H1 (cell line): ENCODE measurements around the gene EEF1A2. TPM values are rescaled to one million over a fixed set of nuclear protein-coding genes. Genes with fewer than 3 reads are reported as not detected.

Experiments
- CTCF ChIA-PET: fragments of 300-600 bp; sonication (Branson Sonifier 250); formaldehyde crosslinking; loops from one replicate; lab custom pipeline; 2021; ENCODE audit not compliant: partially characterized antibody; lab: Charles Lee
- POLR2A ChIA-PET: fragments of 300-600 bp; sonication (Branson Sonifier 250); formaldehyde crosslinking; loops from one replicate; lab custom pipeline; 2021; ENCODE audit warnings: inconsistent platforms; ENCODE audit not compliant: partially characterized antibody; lab: Charles Lee
- DNase-seq, 2 experiments: peaks; one replicate each; pipeline versions ENCODE4 v3.0.0 to v3.0.0-alpha.2; 2010 to 2022; ENCODE audit warnings: low spot score in 2 of 2, low read depth in 1 of 2, mixed read lengths in 1 of 2
- FAIRE-seq: peaks from 2 replicates; lab custom pipeline; 2011; peaks lifted over from hg19 to GRCh38; lab: Jason Lieb, UNC
- H2AFZ ChIP-seq: 2 replicates; pipeline ENCODE4 v1.8.1; 2012; ENCODE audit warnings: low read length, inconsistent platforms
- H2AK5ac ChIP-seq: 2 replicates; pipeline ENCODE4 v1.6.1; 2013; ENCODE audit warnings: low read depth, low read length
- H2BK120ac ChIP-seq: replicated peaks from 2 replicates; pipeline ENCODE3; 2013; ENCODE audit warnings: low read depth, low read length, inconsistent platforms
- H2BK12ac ChIP-seq: 2 replicates; pipeline ENCODE4 v1.6.1; 2013; ENCODE audit warnings: low read depth, low read length
- H2BK15ac ChIP-seq: 2 replicates; pipeline ENCODE4 v1.6.1; 2013; ENCODE audit warnings: low read length
- H2BK20ac ChIP-seq: 2 replicates; pipeline ENCODE4 v1.6.1; 2013; ENCODE audit warnings: low read length
- H2BK5ac ChIP-seq: 2 replicates; pipeline ENCODE4 v1.6.1; 2013; ENCODE audit warnings: low read depth, low read length
- H3K14ac ChIP-seq: 2 replicates; pipeline ENCODE4 v1.6.1; 2013; ENCODE audit warnings: inconsistent platforms; ENCODE audit not compliant: insufficient read length
- H3K18ac ChIP-seq: 2 replicates; pipeline ENCODE4 v1.6.1; 2013; ENCODE audit warnings: low read length; ENCODE audit errors: extremely low read depth
- H3K23ac ChIP-seq: 2 replicates; pipeline ENCODE4 v1.6.1; 2013; ENCODE audit warnings: inconsistent platforms; ENCODE audit not compliant: insufficient read length
- H3K23me2 ChIP-seq: 2 replicates; pipeline ENCODE4 v1.6.1; 2013; ENCODE audit warnings: low read depth, low read length
- H3K27ac ChIP-seq: 2 replicates; pipeline ENCODE4 v1.6.1; 2011; ENCODE audit warnings: low read depth, low read length, inconsistent platforms
- H3K27me3 ChIP-seq, 4 experiments: replicated peaks in 1 of 4; 1 replicate in 1 of 4; 2 replicates in 3 of 4; pipeline versions ENCODE4 v1.6.1 to v1.8.1; 2011 to 2013; ENCODE audit warnings: low read length in 3 of 4, mild to moderate bottlenecking in 3 of 4, inconsistent platforms in 2 of 4, mixed read lengths in 2 of 4, moderate library complexity in 1 of 4; ENCODE audit not compliant: control insufficient read depth in 3 of 4, insufficient read depth in 3 of 4; ENCODE audit errors: extremely low read depth in 1 of 4
- H3K36me3 ChIP-seq, 4 experiments: 2 replicates each; pipeline versions ENCODE4 v1.6.1 to v1.8.1; 2011 to 2013; ENCODE audit warnings: mild to moderate bottlenecking in 4 of 4, low read length in 3 of 4, moderate library complexity in 2 of 4, control low read depth in 1 of 4, inconsistent platforms in 1 of 4; ENCODE audit not compliant: insufficient read depth in 4 of 4, control insufficient read depth in 2 of 4
- H3K4ac ChIP-seq: replicated peaks from 2 replicates; pipeline ENCODE3; 2013; ENCODE audit warnings: low read length, low read depth, mixed read lengths, inconsistent platforms; ENCODE audit not compliant: insufficient read length
- H3K4me1 ChIP-seq, 4 experiments: replicated peaks in 1 of 4; 1 replicate in 1 of 4; 2 replicates in 3 of 4; pipeline versions ENCODE4 v1.6.1 to v1.8.1; 2011 to 2013; ENCODE audit warnings: low read length in 3 of 4, inconsistent platforms in 2 of 4, mixed read lengths in 1 of 4; ENCODE audit not compliant: insufficient read depth in 4 of 4, control insufficient read depth in 3 of 4
- H3K4me2 ChIP-seq, 2 experiments: 2 replicates each; pipeline versions ENCODE4 v1.6.1 to v1.8.1; 2011 to 2013; ENCODE audit warnings: low read depth in 2 of 2, low read length in 2 of 2, control low read depth in 1 of 2, inconsistent platforms in 1 of 2, mild to moderate bottlenecking in 1 of 2; ENCODE audit not compliant: insufficient read depth in 1 of 2
- H3K4me3 ChIP-seq, 4 experiments: fragments of 200-600, 300-600 bp in 1 of 4; sonication (generic), shearing (Covaris generic), sonication (Bioruptor Twin) in 1 of 4; 2 replicates each; pipeline versions ENCODE4 v1.5.1 to v1.8.1; 2011 to 2016; ENCODE audit warnings: low read length in 4 of 4, low read depth in 3 of 4, control low read depth in 2 of 4, inconsistent platforms in 2 of 4, mild to moderate bottlenecking in 2 of 4, mixed read lengths in 1 of 4, moderate library complexity in 1 of 4; ENCODE audit not compliant: insufficient read depth in 2 of 4; ENCODE audit errors: extremely low read depth in 1 of 4
- H3K56ac ChIP-seq: replicated peaks from 2 replicates; pipeline ENCODE3; 2013; ENCODE audit warnings: low read depth, mild to moderate bottlenecking, mixed read lengths, low read length, inconsistent platforms; ENCODE audit not compliant: insufficient read length
- H3K79me1 ChIP-seq: 2 replicates; pipeline ENCODE4 v1.6.1; 2013; ENCODE audit warnings: low read depth, low read length, control low read depth
- H3K79me2 ChIP-seq, 2 experiments: 2 replicates each; pipeline versions ENCODE4 v1.6.1 to v1.8.1; 2012 to 2013; ENCODE audit warnings: low read length in 2 of 2, mild to moderate bottlenecking in 2 of 2, inconsistent platforms in 1 of 2; ENCODE audit not compliant: insufficient read depth in 2 of 2, control insufficient read depth in 1 of 2
- H3K9ac ChIP-seq, 4 experiments: replicated peaks in 1 of 4; 1 replicate in 1 of 4; 2 replicates in 3 of 4; pipeline versions ENCODE4 v1.6.1 to v1.8.1; 2011 to 2013; ENCODE audit warnings: low read depth in 3 of 4, low read length in 3 of 4, control low read depth in 2 of 4, mild to moderate bottlenecking in 2 of 4, moderate library complexity in 2 of 4, inconsistent platforms in 1 of 4; ENCODE audit errors: extremely low read depth in 1 of 4
- H3K9me3 ChIP-seq, 2 experiments: 2 replicates each; pipeline versions ENCODE4 v1.6.1 to v1.8.1; 2012 to 2013; ENCODE audit warnings: mild to moderate bottlenecking in 2 of 2, moderate library complexity in 2 of 2, control low read depth in 1 of 2, inconsistent platforms in 1 of 2, low read depth in 1 of 2, low read length in 1 of 2, mixed read lengths in 1 of 2; ENCODE audit not compliant: insufficient read depth in 2 of 2
- H4K20me1 ChIP-seq, 2 experiments: replicated peaks in 1 of 2; 2 replicates each; pipeline versions ENCODE3 to v1.8.1; 2011 to 2013; ENCODE audit warnings: inconsistent platforms in 2 of 2, low read length in 2 of 2, mild to moderate bottlenecking in 1 of 2; ENCODE audit not compliant: insufficient read depth in 2 of 2, control insufficient read depth in 1 of 2
- H4K5ac ChIP-seq: 2 replicates; pipeline ENCODE4 v1.6.1; 2013; ENCODE audit warnings: low read length, low read depth, mixed read lengths, inconsistent platforms; ENCODE audit not compliant: insufficient read length
- H4K8ac ChIP-seq: 2 replicates; pipeline ENCODE4 v1.8.0; 2013; ENCODE audit warnings: mild to moderate bottlenecking, moderate library complexity, low read length, inconsistent platforms; ENCODE audit not compliant: insufficient read depth; ENCODE audit errors: extremely low read depth
- H4K91ac ChIP-seq: replicated peaks from 2 replicates; pipeline ENCODE3; 2013; ENCODE audit warnings: low read length, mixed read lengths, inconsistent platforms; ENCODE audit not compliant: insufficient read length
- KDM1A ChIP-seq: fragments of 200-600, 300-600 bp; sonication (generic); IDR thresholded peaks from 2 replicates; pipeline ENCODE4 v1.7.1; 2016; ENCODE audit warnings: mild to moderate bottlenecking, low read length, borderline replicate concordance
- WGBS, 2 experiments: shearing (Covaris generic) in 1 of 2; methylation state at CpG; one replicate each; pipeline versions ENCODE4 v1.1.6 to v1.1.7; 2013 to 2015; ENCODE audit warnings: low lambda C conversion rate in 2 of 2, mixed read lengths in 2 of 2, inconsistent platforms in 1 of 2, low coverage in 1 of 2, missing lambda C conversion rate in 1 of 2; ENCODE audit not compliant: insufficient replicate concordance in 2 of 2, insufficient coverage in 1 of 2, insufficient read length in 1 of 2; ENCODE audit errors: extremely low coverage in 1 of 2, missing lambda C conversion rate in 1 of 2; 5-methylcytosine and 5-hydroxymethylcytosine counted together
- polyA plus RNA-seq, 7 experiments: library from polyadenylated mRNA; depleted of rRNA in 3 of 7; stranded (reverse) in 5 of 7; unstranded in 2 of 7; fragments of >200 nt in 5 of 7; fragments of 200-250 nt in 2 of 7; gene quantifications; 1 replicate in 5 of 7; 2 replicates in 1 of 7; 4 replicates in 1 of 7; pipeline versions ENCODE4 v1.2.1 to v1.2.3, GENCODE V29; 2011 to 2013; ENCODE audit warnings: missing spikeins in 2 of 7, mixed read lengths in 2 of 7
- total RNA-seq: library from RNA; stranded (reverse); fragmentation: NEBNext Ultra II Directional; extraction: Animal tissue kit (Norgen Biotek cat#: 25700); gene quantifications from 2 replicates; pipeline ENCODE4 v1.2.1, GENCODE V29; 2021

The EEF1A2 gene
- total and polyA plus RNA-seq, 2 of the 8 experiments (the other 6 are each of a cell fraction or from before 2014, with no cell fraction given) = 7.4 to 25.8 TPM

DNA sequence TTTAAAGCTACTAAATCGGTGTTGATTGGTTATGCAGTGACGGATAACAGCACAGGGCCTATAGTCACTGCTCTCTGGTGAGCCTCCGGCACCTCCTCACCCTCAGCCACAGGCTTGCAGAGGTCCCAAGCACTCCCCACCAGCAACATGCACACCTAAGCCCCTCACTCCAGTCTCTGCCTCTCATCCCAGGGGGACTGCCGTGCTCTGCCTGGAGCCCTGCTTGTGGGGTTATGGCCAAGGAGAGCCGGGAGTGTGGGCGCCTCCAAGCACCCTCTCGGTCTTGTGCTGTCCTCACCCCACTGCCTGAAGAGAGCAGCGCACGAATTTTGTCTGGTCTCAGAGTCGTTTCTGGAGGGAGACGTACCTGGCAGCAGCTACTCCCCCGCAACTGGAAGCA is 6.8 kb upstream of the EEF1A2 start:
- Histone ChIP-seq H2BK120ac (no peak overlapping the region), H3K79me1 (no peaks in the 10 kb centered on the region), H4K8ac (no peak overlapping the region), H3K4me2 (no peak overlapping the region), H3K56ac (no peak overlapping the region), H3K27ac (no peak overlapping the region), H4K20me1 (peaks cover 0 to 1% of the 10 kb centered on the region in 2 experiments), H3K4ac (no peak overlapping the region), H3K36me3 (no peaks in the 10 kb centered on the region), H4K5ac (no peak overlapping the region), H2AK5ac (no peak overlapping the region), H3K9me3 (peaks cover 0 to 6% of the 10 kb centered on the region in 2 experiments; a peak in 2 of 4 replicates), H3K23ac (no peak overlapping the region), H3K9ac (no peak overlapping the region), H3K4me3 (no peak overlapping the region), H4K91ac (no peak overlapping the region), H2BK5ac (no peak overlapping the region), H2BK20ac (no peak overlapping the region), H3K23me2 (no peaks in the 10 kb centered on the region), H3K14ac (no peak overlapping the region), H2BK15ac (no peak overlapping the region), H3K18ac (no peak overlapping the region), H3K79me2 (no peaks in the 10 kb centered on the region), H2AFZ (no peak overlapping the region), H2BK12ac (no peak overlapping the region), H3K4me1 (peaks cover 0 to 13% (median 7%) of the 10 kb centered on the region in 4 experiments; a peak in 6 of 7 replicates), H3K27me3 (peaks cover 0 to 3% (median 0%) of the 10 kb centered on the region in 4 experiments; a peak in 2 of 7 replicates)
- DNase-seq (no peak), FAIRE-seq (no peak)
- WGBS, 2 experiments = 76% methylated on average over 12 of the region's 12 CpGs; no CpG with 5 or more reads in 1 of the 2 experiments
- POLR2A ChIA-PET = interaction anchor here (1.1 kb wide), 1 partner anchor 15 kb away, joined by 4 read pairs; the partner anchor contains the start of gene PPDPF
- CTCF ChIA-PET = interaction anchor here (1.0 to 2.2 kb wide), 4 partner anchors 9 to 77 kb away, joined by 4 to 12 read pairs (median 4); partner anchors contain the start of gene PPDPF
- TF ChIP-seq KDM1A = no peak
